Gastrocnemius medialis (tissue), 4 donors: ENCODE measurements around the gene HCFC2. TPM values are rescaled to one million over a fixed set of nuclear protein-coding genes. Genes with fewer than 3 reads are reported as not detected.

Experiments
- ATAC-seq, 2 donors: fragments of 150-250 bp; one replicate each; pipeline ENCODE4 v1.9.1; 2016
- DNase-seq, 2 donors: peaks; one replicate each; pipeline ENCODE4 v3.0.0-alpha.2; 2019
- H3K27ac ChIP-seq, 4 donors: fragments of 200-600 bp; sonication (generic); 1 replicate in 1 of 4; 2 replicates in 3 of 4; pipeline ENCODE4 v1.5.1; 2016 to 2018; ENCODE audit warnings: mild to moderate bottlenecking in 2 of 4, moderate library complexity in 1 of 4
- H3K27me3 ChIP-seq, 3 donors: fragments of 200-600 bp; sonication (generic) in 2 of 3; 1 replicate in 1 of 3; 2 replicates in 2 of 3; pipeline versions ENCODE4 v1.5.1 to v1.6.0; 2016 to 2019; ENCODE audit warnings: mild to moderate bottlenecking in 1 of 3, moderate library complexity in 1 of 3
- H3K36me3 ChIP-seq, 2 donors: fragments of 200-600 bp; sonication (generic) in 1 of 2; one replicate each; pipeline ENCODE4 v1.5.1; 2017 to 2018
- H3K4me1 ChIP-seq, 2 donors: fragments of 200-600 bp; sonication (generic) in 1 of 2; one replicate each; pipeline ENCODE4 v1.5.1; 2016 to 2017; ENCODE audit warnings: mild to moderate bottlenecking in 2 of 2
- H3K4me3 ChIP-seq, 4 donors: fragments of 200-600 bp; sonication (generic) in 3 of 4; 1 replicate in 1 of 4; 2 replicates in 3 of 4; pipeline ENCODE4 v1.5.1; 2016 to 2019; ENCODE audit warnings: mild to moderate bottlenecking in 2 of 4
- H3K9me3 ChIP-seq, 3 donors: fragments of 200-600 bp; sonication (generic) in 2 of 3; 1 replicate in 1 of 3; 2 replicates in 2 of 3; pipeline ENCODE4 v1.5.1; 2016 to 2019
- POLR2A ChIP-seq, 2 donors: fragments of 450-650 bp; IDR thresholded peaks; one replicate each; pipeline ENCODE4 v1.6.1; 2017; ENCODE audit warnings: antibody characterized with exemption in 2 of 2, mild to moderate bottlenecking in 2 of 2, moderate library complexity in 2 of 2
- in situ Hi-C, 4 donors: fragments of 200-750 bp; cut with MboI; loops; one replicate each; pipeline versions ENCODE4 v1.15.0 to v1.8.0; 2017; ENCODE audit warnings: low sequenced_read_pairs in 4 of 4
- intact Hi-C: fragments of 100-400 bp; cut with DNase I; formaldehyde crosslinking; loops from one replicate; pipeline ENCODE4 v1.15.1; 2023; ENCODE audit warnings: low total_unique reads
- total RNA-seq, 4 donors: library from RNA; depleted of rRNA; stranded (reverse); fragments of >200 nt; gene quantifications; one replicate each; pipeline versions ENCODE4 v1.1.0 to v1.2.3, GENCODE V29; 2016
- TF ChIP-seq, protein P1 (sequence below), 5 experiments: fragments of 450-650 bp in 3 of 5; fragments of 200-600 bp in 2 of 5; sonication (generic) in 2 of 5; IDR thresholded peaks in 4 of 5; conservative IDR thresholded peaks in 1 of 5; 1 replicate in 4 of 5; 2 replicates in 1 of 5; pipeline ENCODE4 v1.5.1; 2016 to 2019; ENCODE audit warnings: antibody characterized with exemption in 5 of 5, mild to moderate bottlenecking in 3 of 5, moderate library complexity in 3 of 5

HCFC2 gene
- total RNA-seq, 4 donors from 2014 or later, result 19.4 to 27.7 (median 21.8) TPM

DNA sequence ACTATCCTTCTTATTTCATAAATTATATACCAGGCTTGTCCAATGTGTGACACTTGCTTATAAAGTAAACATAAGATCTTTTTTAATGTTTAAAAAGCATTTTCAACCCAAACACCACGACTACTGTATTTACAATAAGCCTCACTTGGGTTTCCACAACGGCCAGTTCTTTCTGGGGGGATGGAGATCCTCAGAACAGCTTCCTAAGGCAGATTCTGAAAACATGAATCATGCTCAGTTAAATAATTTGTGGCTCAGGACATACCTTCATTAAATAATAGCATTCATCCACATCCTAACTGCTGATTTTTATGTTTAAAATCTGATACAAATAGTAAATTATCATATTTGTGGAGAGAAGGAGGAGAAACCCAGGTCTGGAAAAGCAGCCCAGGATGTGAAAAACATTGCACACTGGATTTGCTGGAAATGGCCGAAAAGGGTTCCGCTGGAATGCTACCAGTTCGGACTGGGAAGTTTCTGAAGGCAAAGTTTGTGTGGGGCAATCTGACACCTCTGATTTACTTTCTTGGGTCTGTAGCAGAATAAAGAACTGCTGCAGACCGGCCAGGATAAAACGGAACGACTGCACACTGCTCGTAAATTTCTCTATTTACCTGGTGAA lies 14.9 kb upstream of the HCFC2 start:
- peak in 1 of 2 donors; percentile 27 for ATAC-seq
- Histone ChIP-seq H3K27me3 (peaks cover 0 to 7% (median 5%) of the 10 kb centered on the region in 3 donors), H3K4me3 (peak overlapping the region; percentile 39 to 54 (median 49)), H3K36me3 (no peaks in the 10 kb centered on the region), H3K9me3 (no peaks in the 10 kb centered on the region), H3K27ac (peak overlapping the region; percentile 1 to 36 (median 25)), H3K4me1 (peaks cover 8 to 23% of the 10 kb centered on the region in 2 donors)
- no peak for DNase-seq
- intact Hi-C loops, result no loop called here
- no peak for TF ChIP-seq POLR2A (IDR thresholded peaks at IDR 0.05)
- TF ChIP-seq, protein P1, sequence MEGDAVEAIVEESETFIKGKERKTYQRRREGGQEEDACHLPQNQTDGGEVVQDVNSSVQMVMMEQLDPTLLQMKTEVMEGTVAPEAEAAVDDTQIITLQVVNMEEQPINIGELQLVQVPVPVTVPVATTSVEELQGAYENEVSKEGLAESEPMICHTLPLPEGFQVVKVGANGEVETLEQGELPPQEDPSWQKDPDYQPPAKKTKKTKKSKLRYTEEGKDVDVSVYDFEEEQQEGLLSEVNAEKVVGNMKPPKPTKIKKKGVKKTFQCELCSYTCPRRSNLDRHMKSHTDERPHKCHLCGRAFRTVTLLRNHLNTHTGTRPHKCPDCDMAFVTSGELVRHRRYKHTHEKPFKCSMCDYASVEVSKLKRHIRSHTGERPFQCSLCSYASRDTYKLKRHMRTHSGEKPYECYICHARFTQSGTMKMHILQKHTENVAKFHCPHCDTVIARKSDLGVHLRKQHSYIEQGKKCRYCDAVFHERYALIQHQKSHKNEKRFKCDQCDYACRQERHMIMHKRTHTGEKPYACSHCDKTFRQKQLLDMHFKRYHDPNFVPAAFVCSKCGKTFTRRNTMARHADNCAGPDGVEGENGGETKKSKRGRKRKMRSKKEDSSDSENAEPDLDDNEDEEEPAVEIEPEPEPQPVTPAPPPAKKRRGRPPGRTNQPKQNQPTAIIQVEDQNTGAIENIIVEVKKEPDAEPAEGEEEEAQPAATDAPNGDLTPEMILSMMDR (IDR thresholded peaks at IDR 0.05 in 4 of 5, conservative IDR thresholded peaks at IDR 0.05 in 1 of 5), result no peak
- in situ Hi-C loops, result no loop called here

DNA sequence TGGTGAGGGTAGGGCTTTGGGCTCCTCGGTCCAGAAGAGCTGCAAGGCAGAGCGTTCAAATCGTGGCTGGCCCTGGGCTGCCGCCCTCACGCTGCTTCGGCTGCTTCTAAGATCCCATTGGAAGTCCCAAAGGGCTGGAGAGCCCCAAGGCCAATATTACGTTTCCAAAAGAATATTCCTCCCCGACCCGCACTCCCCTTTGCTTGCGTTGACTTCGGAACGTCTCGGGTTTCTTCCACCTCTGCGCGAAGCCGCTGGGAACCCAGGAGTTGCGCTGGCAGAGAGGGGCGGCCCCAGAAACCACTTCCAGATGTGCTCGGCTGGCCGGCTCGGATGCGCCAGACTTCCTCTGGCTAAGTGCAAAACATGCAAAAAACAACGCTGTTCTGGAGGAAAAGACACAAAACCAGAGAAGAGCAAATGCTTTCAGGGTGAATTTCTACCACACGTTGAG lies 14.4 kb upstream of the HCFC2 start, which contains the start of gene GLT8D2:
Gene GLT8D2 (minus strand): TSS at position 285 of the 454 bp plus-strand sequence. CDS start 30,539 bp downstream, outside the sequence.
- peaks cover 8 to 23% of the 10 kb centered on the region in 2 donors for H3K4me1 ChIP-seq
- no peaks in the 10 kb centered on the region for H3K9me3 ChIP-seq
- TF ChIP-seq POLR2A (IDR thresholded peaks at IDR 0.05), result no peak
- TF ChIP-seq, protein P1 (IDR thresholded peaks at IDR 0.05 in 4 of 5, conservative IDR thresholded peaks at IDR 0.05 in 1 of 5), result no peak
- in situ Hi-C loops, result no loop called here
- H3K27me3 ChIP-seq, result peaks cover 0 to 7% (median 5%) of the 10 kb centered on the region in 3 donors
- H3K27ac ChIP-seq, result peak within 1 kb of the TSS; percentile 1 to 36 (median 25)
- no peaks in the 10 kb centered on the region for H3K36me3 ChIP-seq
- ATAC-seq (peak; percentile 61 to 66), DNase-seq (peak in 1 of 2 donors; percentile 9)
- intact Hi-C loops, result no loop called here
- H3K4me3 ChIP-seq, result peak within 1 kb of the TSS; percentile 39 to 54 (median 49)

DNA sequence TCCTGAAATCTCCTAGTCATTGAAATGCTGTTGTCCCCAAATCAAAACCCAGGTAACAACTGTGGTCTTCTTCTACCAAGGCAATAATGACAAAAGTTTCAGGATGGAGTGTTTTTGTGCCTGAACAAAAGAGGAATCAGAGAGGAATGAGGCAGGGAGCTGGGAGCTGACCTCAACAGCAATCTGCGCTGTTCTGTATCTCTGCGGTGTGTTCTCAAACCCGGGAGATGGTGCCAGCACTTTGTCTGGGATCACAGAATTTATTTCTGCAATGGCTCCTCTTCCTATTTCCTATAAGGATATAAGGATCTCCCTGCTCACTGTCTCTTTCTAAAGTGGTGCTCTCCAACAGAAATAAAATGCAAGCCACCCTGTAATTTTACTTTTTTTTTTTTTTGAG lies 13.9 kb upstream of the HCFC2 start:
- peak overlapping the region; percentile 39 to 54 (median 49) for H3K4me3 ChIP-seq
- DNase-seq, result no peak
- no peaks in the 10 kb centered on the region for H3K9me3 ChIP-seq
- H3K4me1 ChIP-seq, result peaks cover 6 to 19% of the 10 kb centered on the region in 2 donors
- in situ Hi-C loops, result no loop called here
- TF ChIP-seq POLR2A (IDR thresholded peaks at IDR 0.05), result no peak
- TF ChIP-seq, protein P1 (IDR thresholded peaks at IDR 0.05 in 4 of 5, conservative IDR thresholded peaks at IDR 0.05 in 1 of 5), result no peak
- H3K36me3 ChIP-seq, result no peaks in the 10 kb centered on the region
- intact Hi-C loops, result no loop called here
- peak overlapping the region; percentile 1 to 21 (median 6) for H3K27ac ChIP-seq
- no peak for ATAC-seq
- H3K27me3 ChIP-seq, result peaks cover 0 to 7% (median 5%) of the 10 kb centered on the region in 3 donors

DNA sequence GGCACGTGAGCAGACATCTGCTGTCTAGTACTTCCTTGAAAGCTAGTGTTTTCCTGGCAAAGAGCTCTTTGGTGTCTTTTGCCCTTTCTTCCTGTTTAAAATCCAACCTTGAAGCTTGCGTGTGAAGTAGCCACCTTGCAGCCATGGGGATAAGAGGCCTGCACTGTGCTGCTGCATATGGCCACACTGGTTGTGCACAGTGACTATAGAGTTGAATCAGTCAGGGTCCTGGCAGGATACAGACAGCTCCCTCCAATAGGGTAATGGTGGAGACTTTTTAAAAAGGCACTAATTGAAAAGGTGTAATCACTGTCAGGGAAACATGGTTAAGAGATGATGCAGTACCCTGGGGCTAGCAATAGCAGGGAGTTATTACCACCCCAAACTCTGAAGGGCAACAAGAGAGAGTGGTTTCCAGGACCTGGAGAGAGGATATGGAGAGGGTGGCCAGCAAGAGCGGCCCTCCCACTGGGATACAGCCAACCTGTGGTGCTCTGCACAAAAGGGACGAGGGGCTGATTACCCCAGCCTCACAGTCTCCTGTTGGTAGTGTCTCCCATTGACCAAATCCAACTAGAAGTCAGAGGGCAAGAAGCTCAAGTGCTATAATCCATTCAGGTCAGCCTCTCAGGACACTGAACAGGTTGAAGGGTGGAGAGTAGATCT lies 9.5 kb upstream of the HCFC2 start:
- Histone ChIP-seq H3K4me3 (no peak overlapping the region), H3K9me3 (no peaks in the 10 kb centered on the region), H3K36me3 (no peaks in the 10 kb centered on the region), H3K27me3 (no peaks in the 10 kb centered on the region), H3K4me1 (peaks cover 6 to 16% of the 10 kb centered on the region in 2 donors), H3K27ac (no peak overlapping the region)
- no peak for TF ChIP-seq POLR2A (IDR thresholded peaks at IDR 0.05)
- TF ChIP-seq, protein P1 (IDR thresholded peaks at IDR 0.05 in 4 of 5, conservative IDR thresholded peaks at IDR 0.05 in 1 of 5), result no peak
- no peak for ATAC-seq
- intact Hi-C loops, result no loop called here
- no peak for DNase-seq
- in situ Hi-C loops, result loop anchor here in 1 of 4 donors (5.0 kb wide), 1 partner anchor 52 kb away; no protein-coding TSS in a partner anchor
